ENCODE results near the gene FMO5. TPM values are rescaled to one million over a fixed set of nuclear protein-coding genes. Genes with fewer than 3 reads are reported as not detected.

FMO5 gene
- total and polyA plus RNA-seq, 10 donors = 2.8 to 13.4 (median 5.1) TPM

GRCh38 chr1:147238925-147239820 is 14.0 kb upstream of the FMO5 start:
- Histone ChIP-seq H3K27me3 (replicated peaks in 1 of 7) (no peaks in the 10 kb centered on the region), H3K4me1 (peaks cover 7 to 21% (median 16%) of the 10 kb centered on the region in 6 donors), H3K36me3 (no peaks in the 10 kb centered on the region), H3K27ac (no peak overlapping the region), H3K4me3 (no peak overlapping the region), H3K9me3 (peaks cover 0 to 12% (median 0%) of the 10 kb centered on the region in 8 donors)
- intact Hi-C loops (cut with DNase I; ENCODE audit: low total_unique reads) = no loop called here
- no peak for DNase-seq
- TF ChIP-seq POLR2A (IDR thresholded peaks at IDR 0.05) = no peak
- TF ChIP-seq, protein P1, sequence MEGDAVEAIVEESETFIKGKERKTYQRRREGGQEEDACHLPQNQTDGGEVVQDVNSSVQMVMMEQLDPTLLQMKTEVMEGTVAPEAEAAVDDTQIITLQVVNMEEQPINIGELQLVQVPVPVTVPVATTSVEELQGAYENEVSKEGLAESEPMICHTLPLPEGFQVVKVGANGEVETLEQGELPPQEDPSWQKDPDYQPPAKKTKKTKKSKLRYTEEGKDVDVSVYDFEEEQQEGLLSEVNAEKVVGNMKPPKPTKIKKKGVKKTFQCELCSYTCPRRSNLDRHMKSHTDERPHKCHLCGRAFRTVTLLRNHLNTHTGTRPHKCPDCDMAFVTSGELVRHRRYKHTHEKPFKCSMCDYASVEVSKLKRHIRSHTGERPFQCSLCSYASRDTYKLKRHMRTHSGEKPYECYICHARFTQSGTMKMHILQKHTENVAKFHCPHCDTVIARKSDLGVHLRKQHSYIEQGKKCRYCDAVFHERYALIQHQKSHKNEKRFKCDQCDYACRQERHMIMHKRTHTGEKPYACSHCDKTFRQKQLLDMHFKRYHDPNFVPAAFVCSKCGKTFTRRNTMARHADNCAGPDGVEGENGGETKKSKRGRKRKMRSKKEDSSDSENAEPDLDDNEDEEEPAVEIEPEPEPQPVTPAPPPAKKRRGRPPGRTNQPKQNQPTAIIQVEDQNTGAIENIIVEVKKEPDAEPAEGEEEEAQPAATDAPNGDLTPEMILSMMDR (IDR thresholded peaks at IDR 0.05 in 8 of 11, conservative IDR thresholded peaks at IDR 0.05 in 3 of 11) = no peak
- no peak for TF ChIP-seq POLR2AphosphoS5 (IDR thresholded peaks at IDR 0.05)
- WGBS, 5 donors = 94 to 96% (median 94%) methylated on average over 11 of the region's 11 CpGs

DNA sequence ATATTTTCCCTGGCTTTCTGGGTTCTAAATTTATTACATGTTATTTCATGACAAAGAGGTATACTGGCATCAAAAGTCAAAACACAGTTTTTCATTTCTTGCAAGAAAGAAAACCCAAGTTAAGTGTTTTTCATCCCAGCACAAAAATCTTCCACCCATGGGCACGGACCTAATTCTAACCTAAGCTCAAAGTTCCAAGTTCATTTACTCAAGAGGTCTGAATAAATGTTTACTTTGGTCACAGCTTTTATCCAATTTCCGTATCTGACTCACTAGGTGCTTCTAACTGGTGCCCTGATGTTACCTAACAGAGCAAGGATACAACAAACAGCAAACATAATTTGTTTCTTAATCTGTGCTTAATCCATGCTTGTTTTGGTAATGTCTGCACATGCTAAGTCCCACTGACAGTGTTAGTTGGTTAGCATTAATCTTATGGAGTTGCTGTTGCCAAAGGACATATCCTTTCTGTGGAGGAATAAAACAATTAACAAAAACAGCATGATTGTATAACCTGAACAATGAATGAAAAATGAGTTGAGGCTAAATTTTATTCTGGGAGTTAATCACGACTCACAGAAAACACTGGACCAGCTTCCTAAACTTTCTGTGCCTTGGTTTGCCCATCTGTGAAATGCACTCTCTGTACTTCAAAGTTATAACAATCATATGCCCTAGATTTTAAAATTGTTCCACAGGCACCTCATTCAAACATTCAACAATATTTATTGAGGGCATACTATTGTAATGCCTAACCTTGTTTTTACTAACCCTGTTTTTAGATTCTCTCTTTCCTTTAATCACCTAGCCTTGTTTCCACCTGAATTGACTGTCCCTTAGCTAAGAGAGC is 13.1 kb upstream of the FMO5 start:
- peaks cover 0 to 12% (median 7%) of the 10 kb centered on the region in 6 donors for H3K4me1 ChIP-seq
- H3K36me3 ChIP-seq = no peaks in the 10 kb centered on the region
- H3K4me3 ChIP-seq = no peak overlapping the region
- WGBS, 5 donors = 81 to 94% (median 89%) methylated on average over 3 of the region's 3 CpGs
- intact Hi-C loops (cut with DNase I; ENCODE audit: low total_unique reads) = no loop called here
- DNase-seq = no peak
- TF ChIP-seq, protein P1 (IDR thresholded peaks at IDR 0.05 in 8 of 11, conservative IDR thresholded peaks at IDR 0.05 in 3 of 11) = no peak
- TF ChIP-seq POLR2A (IDR thresholded peaks at IDR 0.05) (no peak), POLR2AphosphoS5 (IDR thresholded peaks at IDR 0.05) (no peak)
- no peak overlapping the region for H3K27ac ChIP-seq
- H3K9me3 ChIP-seq = peaks cover 0 to 12% (median 0%) of the 10 kb centered on the region in 8 donors
- H3K27me3 ChIP-seq (replicated peaks in 1 of 7) = no peaks in the 10 kb centered on the region

DNA sequence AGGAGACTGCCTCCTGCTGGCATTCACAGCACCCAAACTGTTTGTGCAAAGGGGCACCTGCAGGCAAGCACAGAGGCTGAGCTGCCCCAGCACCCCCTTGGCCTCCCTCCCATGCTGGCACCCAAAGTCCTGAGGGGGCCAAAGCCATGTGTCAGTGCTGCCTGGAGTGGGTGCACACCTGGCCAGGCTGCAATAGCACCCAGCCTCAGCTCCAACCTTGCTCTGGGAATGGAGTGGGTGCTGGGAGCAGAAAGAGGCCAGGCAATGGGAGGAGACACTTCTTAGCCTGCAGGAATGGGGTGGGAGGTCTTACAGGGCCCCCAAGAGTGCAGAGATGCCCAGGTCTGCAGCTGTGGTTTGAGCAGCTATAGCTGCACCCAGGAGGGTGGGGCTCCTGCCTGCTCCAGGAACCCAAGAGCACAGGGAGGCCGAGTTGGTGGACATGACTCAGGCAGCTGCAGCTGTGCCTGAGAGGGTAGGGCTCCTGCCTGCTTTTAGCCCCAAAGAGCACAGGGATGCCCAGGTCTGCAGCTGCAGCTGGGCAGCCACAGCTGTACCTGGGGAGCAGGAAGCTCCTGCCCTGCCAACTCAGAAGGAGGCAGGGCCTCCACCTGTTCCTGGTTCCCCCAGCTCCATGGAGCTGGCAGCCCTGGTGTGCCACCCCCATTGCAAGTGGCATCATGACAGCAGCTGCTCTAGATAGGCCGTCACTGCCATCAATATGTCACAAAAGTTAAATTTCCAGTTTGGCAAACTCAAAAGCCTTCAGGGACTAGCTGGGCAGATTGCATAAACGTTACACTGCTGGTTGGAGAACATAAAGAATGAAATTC is 12.0 kb upstream of the FMO5 start:
- DNase-seq = no peak
- TF ChIP-seq POLR2AphosphoS5 (IDR thresholded peaks at IDR 0.05) (no peak), POLR2A (IDR thresholded peaks at IDR 0.05) (no peak)
- TF ChIP-seq, protein P1 (IDR thresholded peaks at IDR 0.05 in 8 of 11, conservative IDR thresholded peaks at IDR 0.05 in 3 of 11) = no peak
- peaks cover 0 to 8% (median 5%) of the 10 kb centered on the region in 6 donors for H3K4me1 ChIP-seq
- no peak overlapping the region for H3K27ac ChIP-seq
- no peaks in the 10 kb centered on the region for H3K36me3 ChIP-seq
- intact Hi-C loops (cut with DNase I; ENCODE audit: low total_unique reads) = no loop called here
- no peak overlapping the region for H3K4me3 ChIP-seq
- H3K9me3 ChIP-seq = peaks cover 0 to 12% (median 0%) of the 10 kb centered on the region in 8 donors
- no peaks in the 10 kb centered on the region for H3K27me3 ChIP-seq (replicated peaks in 1 of 7)
- WGBS, 5 donors = 62 to 91% (median 75%) methylated on average over 3 of the region's 3 CpGs

All from spleen (tissue), 11 donors.